ENCODE measurements around the gene CRYBG3.
A peak's percentile ranks its signal among the peaks of the same experiment; 100 is the strongest.
"Not testable (repeated sequence)": the region's sequence is repeated elsewhere in the genome, so short reads cannot be mapped to it uniquely, and the experiment has no call there.

CRYBG3 gene

GRCh38 chr3:97827741-97828471, 6.1 kb downstream of the CRYBG3 start:
- DNase-seq, result no peak
- peaks cover 12% of the 10 kb centered on the region for H3K27me3 Mint-ChIP-seq
- no peak overlapping the region for H3K4me3 Mint-ChIP-seq
- H3K27ac Mint-ChIP-seq, result no peak overlapping the region
- ATAC-seq, result no peak
- H3K4me1 Mint-ChIP-seq, result peaks cover 7% of the 10 kb centered on the region
- H3K9me3 Mint-ChIP-seq, result peaks cover 0 to 5% of the 10 kb centered on the region in 2 donors

DNA sequence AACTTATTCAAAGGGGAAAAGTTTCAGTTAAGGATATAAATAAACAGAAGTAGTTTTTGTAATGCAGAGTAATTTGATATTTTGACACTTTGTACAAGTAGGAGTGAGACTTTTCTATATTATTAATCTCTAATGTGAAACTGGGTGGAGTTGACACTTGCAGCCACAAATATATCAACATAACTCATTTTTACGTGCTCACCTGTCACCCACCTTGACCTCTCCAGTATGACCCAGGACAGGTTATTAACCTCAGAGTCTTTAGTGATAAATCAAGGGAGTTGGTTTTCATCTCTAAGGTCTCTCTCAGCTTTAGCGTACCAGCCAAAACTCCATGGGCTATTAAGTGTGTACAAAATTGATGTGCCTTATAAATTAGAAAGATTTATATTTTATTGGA, 7.4 kb downstream of the CRYBG3 start:
- no peak overlapping the region for H3K27ac Mint-ChIP-seq
- no peaks in the 10 kb centered on the region for H3K4me1 Mint-ChIP-seq
- no peaks in the 10 kb centered on the region for H3K27me3 Mint-ChIP-seq
- H3K4me3 Mint-ChIP-seq, result no peak overlapping the region
- DNase-seq, result no peak
- H3K9me3 Mint-ChIP-seq, result peaks cover 0 to 9% of the 10 kb centered on the region in 2 donors
- ATAC-seq, result no peak

DNA sequence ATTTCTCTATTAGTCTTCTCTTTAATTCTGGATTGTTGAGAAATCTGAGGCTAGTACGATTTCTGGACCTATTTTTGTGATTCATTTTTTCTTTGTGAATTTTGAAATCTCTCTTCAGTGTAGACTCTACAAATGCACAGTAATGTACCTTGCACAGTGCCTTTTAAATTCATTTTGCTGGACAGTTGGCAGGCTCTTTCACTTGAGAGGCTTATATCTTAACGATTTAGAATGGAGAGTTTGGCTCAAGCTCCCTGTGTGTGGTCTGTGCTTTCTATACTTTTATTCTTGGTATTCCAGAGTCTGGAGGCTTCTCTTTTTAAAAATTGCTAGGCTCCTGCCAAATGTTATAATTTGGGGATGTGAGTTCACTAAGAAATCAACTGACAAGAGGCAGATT, 8.8 kb downstream of the CRYBG3 start:
- no peak overlapping the region for H3K4me3 Mint-ChIP-seq
- ATAC-seq, result no peak
- peaks cover 0 to 9% of the 10 kb centered on the region in 2 donors for H3K9me3 Mint-ChIP-seq

GRCh38 chr3:97831140-97831539, 9.3 kb downstream of the CRYBG3 start:
- no peaks in the 10 kb centered on the region for H3K27me3 Mint-ChIP-seq
- no peak for DNase-seq
- no peak overlapping the region for H3K27ac Mint-ChIP-seq
- peaks cover 0 to 9% of the 10 kb centered on the region in 2 donors for H3K9me3 Mint-ChIP-seq
- H3K4me1 Mint-ChIP-seq, result no peaks in the 10 kb centered on the region
- no peak for ATAC-seq
- no peak overlapping the region for H3K4me3 Mint-ChIP-seq

More for the DNA sequence above, 8.8 kb downstream of the CRYBG3 start:
- H3K4me1 Mint-ChIP-seq, result no peaks in the 10 kb centered on the region
- H3K27ac Mint-ChIP-seq, result no peak overlapping the region
- no peaks in the 10 kb centered on the region for H3K27me3 Mint-ChIP-seq
- no peak for DNase-seq

- ATAC-seq, H3K9me3 Mint-ChIP-seq: not testable (repeated sequence)
- H3K27ac Mint-ChIP-seq, result peak overlapping the region in 1 of 2 donors; percentile 5
Observed at GRCh38 chr3:97833184-97833583, 11.4 kb downstream of the CRYBG3 start.

GRCh38 chr3:97835761-97836160, 13.9 kb downstream of the CRYBG3 start:
- H3K27me3 Mint-ChIP-seq, result no peaks in the 10 kb centered on the region
- H3K9me3 Mint-ChIP-seq, result peaks cover 0 to 9% of the 10 kb centered on the region in 2 donors
- ATAC-seq, result no peak
- DNase-seq, result no peak
- H3K27ac Mint-ChIP-seq, result no peak overlapping the region
- no peaks in the 10 kb centered on the region for H3K4me1 Mint-ChIP-seq
- H3K4me3 Mint-ChIP-seq, result no peak overlapping the region

More at GRCh38 chr3:97833184-97833583, 11.4 kb downstream of the CRYBG3 start:
- H3K4me3 Mint-ChIP-seq, DNase-seq, H3K4me1 Mint-ChIP-seq, H3K27me3 Mint-ChIP-seq: not testable (repeated sequence)

- Mint-ChIP-seq H3K27ac (no peak overlapping the region), H3K27me3 (no peaks in the 10 kb centered on the region)
Observed at GRCh38 chr3:97838393-97838792, 16.6 kb downstream of the CRYBG3 start.

DNA sequence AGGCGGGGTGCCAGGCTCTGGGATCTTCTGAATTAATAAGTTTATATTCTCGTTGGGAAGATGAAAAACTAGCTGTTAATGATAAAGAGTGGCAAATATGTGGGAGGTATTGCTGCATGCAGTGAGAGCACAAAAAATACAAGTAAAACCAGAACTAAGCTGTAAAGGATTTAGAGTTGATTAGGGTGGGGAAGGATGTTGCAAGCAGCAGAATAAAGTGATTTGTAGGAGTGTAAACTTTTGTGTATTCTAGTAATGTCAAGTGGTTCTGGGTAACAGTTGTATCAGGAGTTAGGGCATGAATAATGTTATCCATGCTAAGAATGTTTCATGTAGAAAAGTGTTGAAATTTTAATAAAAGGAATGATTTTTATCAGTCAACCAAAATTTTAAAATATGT, 18.1 kb downstream of the CRYBG3 start:
- H3K27me3 Mint-ChIP-seq, result no peaks in the 10 kb centered on the region
- no peak overlapping the region for H3K4me3 Mint-ChIP-seq
- no peaks in the 10 kb centered on the region for H3K9me3 Mint-ChIP-seq
- ATAC-seq (no peak), DNase-seq (no peak)
- no peak overlapping the region for H3K27ac Mint-ChIP-seq
- H3K4me1 Mint-ChIP-seq, result no peaks in the 10 kb centered on the region

More at GRCh38 chr3:97838393-97838792, 16.6 kb downstream of the CRYBG3 start:
- Mint-ChIP-seq H3K4me1 (no peaks in the 10 kb centered on the region), H3K9me3 (no peaks in the 10 kb centered on the region), H3K4me3 (no peak overlapping the region)
- DNase-seq (no peak), ATAC-seq (no peak)

DNA sequence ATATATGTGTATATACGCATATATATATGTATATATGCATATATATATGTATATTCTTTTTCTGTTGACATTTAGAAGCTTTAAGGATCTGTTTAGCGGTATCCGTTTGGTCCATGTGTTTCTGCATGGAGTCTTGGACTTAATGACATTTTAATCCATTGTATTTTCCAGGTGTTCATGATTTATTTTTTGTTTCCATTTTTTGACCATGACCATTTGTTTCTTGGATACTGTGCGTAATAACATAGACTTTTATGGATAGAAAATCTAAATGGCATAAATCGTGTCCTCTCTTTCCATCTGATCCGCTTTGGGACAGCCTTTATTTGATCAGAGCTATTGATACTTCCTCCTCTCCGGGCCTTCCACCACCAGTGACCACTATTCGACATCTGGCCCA, 19.5 kb downstream of the CRYBG3 start:
- H3K27me3 Mint-ChIP-seq, result no peaks in the 10 kb centered on the region
- DNase-seq (no peak), ATAC-seq (no peak)
- no peaks in the 10 kb centered on the region for H3K4me1 Mint-ChIP-seq
- no peaks in the 10 kb centered on the region for H3K9me3 Mint-ChIP-seq
- no peak overlapping the region for H3K4me3 Mint-ChIP-seq
- H3K27ac Mint-ChIP-seq, result no peak overlapping the region

DNA sequence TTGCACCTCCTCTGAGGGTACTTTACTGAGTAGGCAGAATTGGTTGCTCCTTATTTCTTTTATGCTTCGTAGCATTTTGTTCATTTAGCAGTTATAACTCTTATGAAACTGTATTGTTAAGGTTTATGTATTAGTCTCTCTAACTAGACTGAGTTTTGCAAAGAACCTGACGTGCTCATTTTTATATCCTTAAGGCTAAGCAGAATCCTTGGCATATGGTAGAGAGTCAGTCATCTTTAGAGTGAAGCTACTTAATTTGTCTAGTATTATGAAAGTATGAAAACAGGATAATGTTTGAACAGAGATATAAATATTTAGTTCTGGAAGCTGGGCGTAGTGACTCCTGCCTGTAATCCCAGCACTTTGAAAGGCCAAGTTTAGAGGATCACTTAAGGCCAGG, 20.1 kb downstream of the CRYBG3 start:
- H3K27ac Mint-ChIP-seq, result no peak overlapping the region
- no peaks in the 10 kb centered on the region for H3K9me3 Mint-ChIP-seq
- no peak for ATAC-seq
- no peak for DNase-seq
- H3K4me1 Mint-ChIP-seq, result no peaks in the 10 kb centered on the region
- no peak overlapping the region for H3K4me3 Mint-ChIP-seq
- H3K27me3 Mint-ChIP-seq, result no peaks in the 10 kb centered on the region

GRCh38 chr3:97848779-97849178, 27.0 kb downstream of the CRYBG3 start:
- Mint-ChIP-seq H3K27ac (no peak overlapping the region), H3K4me3 (no peak overlapping the region), H3K27me3 (no peaks in the 10 kb centered on the region), H3K9me3 (no peaks in the 10 kb centered on the region), H3K4me1 (no peaks in the 10 kb centered on the region)
- no peak for DNase-seq
- ATAC-seq, result no peak

- DNase-seq, result no peak
- Mint-ChIP-seq H3K4me3 (no peak overlapping the region), H3K9me3 (peaks cover 0 to 7% of the 10 kb centered on the region in 2 donors), H3K4me1 (no peaks in the 10 kb centered on the region), H3K27ac (no peak overlapping the region), H3K27me3 (no peaks in the 10 kb centered on the region)
- no peak for ATAC-seq
Observed at GRCh38 chr3:97857401-97857800, 35.6 kb downstream of the CRYBG3 start.

GRCh38 chr3:97860364-97860763, 38.6 kb downstream of the CRYBG3 start:
- DNase-seq (no peak), ATAC-seq (no peak)
- no peaks in the 10 kb centered on the region for H3K4me1 Mint-ChIP-seq
- no peak overlapping the region for H3K4me3 Mint-ChIP-seq
- no peaks in the 10 kb centered on the region for H3K9me3 Mint-ChIP-seq
- no peak overlapping the region for H3K27ac Mint-ChIP-seq
- no peaks in the 10 kb centered on the region for H3K27me3 Mint-ChIP-seq

GRCh38 chr3:97862582-97862981, 40.8 kb downstream of the CRYBG3 start:
- Mint-ChIP-seq H3K4me1 (no peaks in the 10 kb centered on the region), H3K4me3 (no peak overlapping the region), H3K9me3 (no peaks in the 10 kb centered on the region), H3K27ac (no peak overlapping the region), H3K27me3 (no peaks in the 10 kb centered on the region)
- DNase-seq, result no peak
- ATAC-seq, result no peak

- ATAC-seq, result no peak
- H3K9me3 Mint-ChIP-seq, result no peaks in the 10 kb centered on the region
- no peak overlapping the region for H3K4me3 Mint-ChIP-seq
- no peak for DNase-seq
- H3K27me3 Mint-ChIP-seq, result no peaks in the 10 kb centered on the region
- no peak overlapping the region for H3K27ac Mint-ChIP-seq
- H3K4me1 Mint-ChIP-seq, result no peaks in the 10 kb centered on the region
Observed at GRCh38 chr3:97863031-97863430, 41.2 kb downstream of the CRYBG3 start.

GRCh38 chr3:97863775-97864174, 42.0 kb downstream of the CRYBG3 start:
- Mint-ChIP-seq H3K4me3 (no peak overlapping the region), H3K27me3 (no peaks in the 10 kb centered on the region), H3K9me3 (no peaks in the 10 kb centered on the region), H3K27ac (no peak overlapping the region), H3K4me1 (no peaks in the 10 kb centered on the region)
- DNase-seq (no peak), ATAC-seq (no peak)

DNA sequence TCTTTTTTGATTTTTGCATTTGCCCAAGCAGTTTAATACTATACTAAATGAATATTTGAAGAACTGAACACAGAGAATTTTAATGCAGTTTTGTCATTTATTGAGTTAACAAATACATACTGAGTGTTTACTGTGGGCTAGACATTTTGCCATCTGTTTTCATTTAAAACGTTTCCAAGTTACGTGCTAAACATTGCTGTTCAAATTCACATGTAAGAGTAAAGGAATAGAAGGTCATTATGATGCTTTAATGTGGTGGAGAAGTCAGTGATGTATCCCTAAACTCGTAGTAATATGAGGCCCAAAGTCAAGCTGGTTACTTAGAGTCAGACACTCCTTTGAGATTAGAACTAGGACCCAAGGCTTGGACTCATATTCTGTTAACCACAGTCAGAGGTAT, 49.4 kb downstream of the CRYBG3 start:
- DNase-seq (no peak), ATAC-seq (no peak)
- Mint-ChIP-seq H3K27ac (no peak overlapping the region), H3K27me3 (no peaks in the 10 kb centered on the region), H3K4me1 (peaks cover 12% of the 10 kb centered on the region), H3K4me3 (no peak overlapping the region), H3K9me3 (peaks cover 0 to 6% of the 10 kb centered on the region in 2 donors)

All from stimulated activated naive CD8-positive, alpha-beta T cell treated with anti-CD3 and anti-CD28 coated beads, Interleukin-15, amount 100 ng/mL, for 72 hours (primary cell).